Measurements from ENCODE around the gene ZNF12.

DNA sequence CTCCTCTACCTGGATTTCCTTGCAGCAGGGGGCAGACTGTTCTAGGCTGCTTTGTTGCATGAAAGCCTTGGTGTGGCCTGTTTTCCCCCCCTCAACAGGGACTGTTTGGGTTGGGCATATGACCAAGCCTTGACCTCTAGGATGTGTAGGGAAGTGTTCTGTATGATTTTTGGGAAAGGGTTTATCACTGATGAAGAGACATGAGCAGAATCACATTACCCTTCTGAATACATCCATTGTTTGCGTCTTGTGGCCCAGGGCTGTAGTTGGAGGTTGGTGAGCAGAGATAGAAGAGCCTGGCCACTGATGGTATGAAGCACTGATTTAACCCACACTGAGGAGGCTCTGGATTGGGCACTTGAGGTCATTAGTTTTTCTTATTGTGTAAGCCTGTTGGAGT is 26.6 kb downstream of the ZNF12 start:
- TF ChIP-seq JUND (IDR thresholded peaks at IDR 0.05) (no peak), EGR1 (IDR thresholded peaks at IDR 0.05; ENCODE audit: low read depth in 2 of 2) (no peak), FOXA2 (IDR thresholded peaks at IDR 0.05) (no peak), SP1 (IDR thresholded peaks at IDR 0.05) (no peak), HNF4A (conservative IDR thresholded peaks at IDR 0.05) (no peak)
- TF ChIP-seq, protein P1, sequence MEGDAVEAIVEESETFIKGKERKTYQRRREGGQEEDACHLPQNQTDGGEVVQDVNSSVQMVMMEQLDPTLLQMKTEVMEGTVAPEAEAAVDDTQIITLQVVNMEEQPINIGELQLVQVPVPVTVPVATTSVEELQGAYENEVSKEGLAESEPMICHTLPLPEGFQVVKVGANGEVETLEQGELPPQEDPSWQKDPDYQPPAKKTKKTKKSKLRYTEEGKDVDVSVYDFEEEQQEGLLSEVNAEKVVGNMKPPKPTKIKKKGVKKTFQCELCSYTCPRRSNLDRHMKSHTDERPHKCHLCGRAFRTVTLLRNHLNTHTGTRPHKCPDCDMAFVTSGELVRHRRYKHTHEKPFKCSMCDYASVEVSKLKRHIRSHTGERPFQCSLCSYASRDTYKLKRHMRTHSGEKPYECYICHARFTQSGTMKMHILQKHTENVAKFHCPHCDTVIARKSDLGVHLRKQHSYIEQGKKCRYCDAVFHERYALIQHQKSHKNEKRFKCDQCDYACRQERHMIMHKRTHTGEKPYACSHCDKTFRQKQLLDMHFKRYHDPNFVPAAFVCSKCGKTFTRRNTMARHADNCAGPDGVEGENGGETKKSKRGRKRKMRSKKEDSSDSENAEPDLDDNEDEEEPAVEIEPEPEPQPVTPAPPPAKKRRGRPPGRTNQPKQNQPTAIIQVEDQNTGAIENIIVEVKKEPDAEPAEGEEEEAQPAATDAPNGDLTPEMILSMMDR (IDR thresholded peaks at IDR 0.05; ENCODE audit: low read depth, low read length, missing input control), result no peak
- TF ChIP-seq, protein P2, sequence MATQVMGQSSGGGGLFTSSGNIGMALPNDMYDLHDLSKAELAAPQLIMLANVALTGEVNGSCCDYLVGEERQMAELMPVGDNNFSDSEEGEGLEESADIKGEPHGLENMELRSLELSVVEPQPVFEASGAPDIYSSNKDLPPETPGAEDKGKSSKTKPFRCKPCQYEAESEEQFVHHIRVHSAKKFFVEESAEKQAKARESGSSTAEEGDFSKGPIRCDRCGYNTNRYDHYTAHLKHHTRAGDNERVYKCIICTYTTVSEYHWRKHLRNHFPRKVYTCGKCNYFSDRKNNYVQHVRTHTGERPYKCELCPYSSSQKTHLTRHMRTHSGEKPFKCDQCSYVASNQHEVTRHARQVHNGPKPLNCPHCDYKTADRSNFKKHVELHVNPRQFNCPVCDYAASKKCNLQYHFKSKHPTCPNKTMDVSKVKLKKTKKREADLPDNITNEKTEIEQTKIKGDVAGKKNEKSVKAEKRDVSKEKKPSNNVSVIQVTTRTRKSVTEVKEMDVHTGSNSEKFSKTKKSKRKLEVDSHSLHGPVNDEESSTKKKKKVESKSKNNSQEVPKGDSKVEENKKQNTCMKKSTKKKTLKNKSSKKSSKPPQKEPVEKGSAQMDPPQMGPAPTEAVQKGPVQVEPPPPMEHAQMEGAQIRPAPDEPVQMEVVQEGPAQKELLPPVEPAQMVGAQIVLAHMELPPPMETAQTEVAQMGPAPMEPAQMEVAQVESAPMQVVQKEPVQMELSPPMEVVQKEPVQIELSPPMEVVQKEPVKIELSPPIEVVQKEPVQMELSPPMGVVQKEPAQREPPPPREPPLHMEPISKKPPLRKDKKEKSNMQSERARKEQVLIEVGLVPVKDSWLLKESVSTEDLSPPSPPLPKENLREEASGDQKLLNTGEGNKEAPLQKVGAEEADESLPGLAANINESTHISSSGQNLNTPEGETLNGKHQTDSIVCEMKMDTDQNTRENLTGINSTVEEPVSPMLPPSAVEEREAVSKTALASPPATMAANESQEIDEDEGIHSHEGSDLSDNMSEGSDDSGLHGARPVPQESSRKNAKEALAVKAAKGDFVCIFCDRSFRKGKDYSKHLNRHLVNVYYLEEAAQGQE (IDR thresholded peaks at IDR 0.05), result no peak

All from liver (tissue), 3 donors.